ENCODE data around the gene EPB41L3.
"Not testable (repeated sequence)": the region's sequence is repeated elsewhere in the genome, so short reads cannot be mapped to it uniquely, and the experiment has no call there.

Gene EPB41L3

GRCh38 chr18:5488844-5489243 lies 55.0 kb downstream of the EPB41L3 start:
- ATAC-seq: no peak
- TF ChIP-seq ZNF70 (CRISPR knock-in tag; IDR thresholded peaks at IDR 0.05) (no peak), ZFP30 (CRISPR knock-in tag; IDR thresholded peaks at IDR 0.05) (no peak), PPARA (CRISPR knock-in tag; IDR thresholded peaks at IDR 0.05; ENCODE audit: borderline replicate concordance) (no peak), ZNF565 (CRISPR knock-in tag; conservative IDR thresholded peaks at IDR 0.05; ENCODE audit: low read depth) (no peak), BACH2 (CRISPR knock-in tag; IDR thresholded peaks at IDR 0.05; ENCODE audit: borderline replicate concordance) (no peak), CREB5 (CRISPR knock-in tag; IDR thresholded peaks at IDR 0.05; ENCODE audit: low read depth) (no peak), TSHZ2 (CRISPR knock-in tag; IDR thresholded peaks at IDR 0.05) (no peak), RARB (CRISPR knock-in tag; IDR thresholded peaks at IDR 0.05) (no peak), ARNTL (CRISPR knock-in tag; IDR thresholded peaks at IDR 0.05; ENCODE audit: borderline replicate concordance, low read depth) (no peak), ZFP3 (CRISPR knock-in tag; IDR thresholded peaks at IDR 0.05) (no peak), OSR1 (CRISPR knock-in tag; IDR thresholded peaks at IDR 0.05) (no peak), ESRRG (CRISPR knock-in tag; IDR thresholded peaks at IDR 0.05) (no peak), TCF4 (CRISPR knock-in tag; IDR thresholded peaks at IDR 0.05; ENCODE audit: borderline replicate concordance) (no peak), PATZ1 (CRISPR knock-in tag; IDR thresholded peaks at IDR 0.05; ENCODE audit: borderline replicate concordance) (no peak)

- not testable (repeated sequence) for ATAC-seq
Measured at GRCh38 chr18:5488044-5488443, 55.8 kb downstream of the EPB41L3 start.

GRCh38 chr18:5484526-5484925 lies 59.3 kb downstream of the EPB41L3 start:
- no peak for ATAC-seq

GRCh38 chr18:5481621-5482020 lies 62.2 kb downstream of the EPB41L3 start:
- no peak for ATAC-seq
- no peak for TF ChIP-seq ZNF565 (CRISPR knock-in tag; conservative IDR thresholded peaks at IDR 0.05; ENCODE audit: low read depth)
- TF ChIP-seq RARB (CRISPR knock-in tag; IDR thresholded peaks at IDR 0.05): no peak
- TF ChIP-seq SNAI2 (CRISPR knock-in tag; IDR thresholded peaks at IDR 0.05): no peak
- no peak for TF ChIP-seq ESRRG (CRISPR knock-in tag; IDR thresholded peaks at IDR 0.05)
- no peak for TF ChIP-seq CREB5 (CRISPR knock-in tag; IDR thresholded peaks at IDR 0.05; ENCODE audit: low read depth)
- no peak for TF ChIP-seq TSHZ2 (CRISPR knock-in tag; IDR thresholded peaks at IDR 0.05)
- TF ChIP-seq ARNTL (CRISPR knock-in tag; IDR thresholded peaks at IDR 0.05; ENCODE audit: borderline replicate concordance, low read depth): no peak
- TF ChIP-seq TCF4 (CRISPR knock-in tag; IDR thresholded peaks at IDR 0.05; ENCODE audit: borderline replicate concordance): no peak
- no peak for TF ChIP-seq ZNF70 (CRISPR knock-in tag; IDR thresholded peaks at IDR 0.05)
- no peak for TF ChIP-seq BACH2 (CRISPR knock-in tag; IDR thresholded peaks at IDR 0.05; ENCODE audit: borderline replicate concordance)
- no peak for TF ChIP-seq ZC3H10 (CRISPR knock-in tag; IDR thresholded peaks at IDR 0.05)
- no peak for TF ChIP-seq ZNF8 (CRISPR knock-in tag; IDR thresholded peaks at IDR 0.05)
- TF ChIP-seq POU6F1 (CRISPR knock-in tag; IDR thresholded peaks at IDR 0.05; ENCODE audit: borderline replicate concordance, low read depth): no peak
- no peak for TF ChIP-seq TOX (CRISPR knock-in tag; IDR thresholded peaks at IDR 0.05; ENCODE audit: borderline replicate concordance)
- TF ChIP-seq ZFP3 (CRISPR knock-in tag; IDR thresholded peaks at IDR 0.05): no peak
- TF ChIP-seq CSDC2 (CRISPR knock-in tag; IDR thresholded peaks at IDR 0.05): no peak
- TF ChIP-seq ZFP30 (CRISPR knock-in tag; IDR thresholded peaks at IDR 0.05): no peak

More at GRCh38 chr18:5484526-5484925, 59.3 kb downstream of the EPB41L3 start:
- TF ChIP-seq CREB5 (CRISPR knock-in tag; IDR thresholded peaks at IDR 0.05; ENCODE audit: low read depth): no peak
